ENCODE data around the gene ZDHHC8.

ZDHHC8 gene

DNA sequence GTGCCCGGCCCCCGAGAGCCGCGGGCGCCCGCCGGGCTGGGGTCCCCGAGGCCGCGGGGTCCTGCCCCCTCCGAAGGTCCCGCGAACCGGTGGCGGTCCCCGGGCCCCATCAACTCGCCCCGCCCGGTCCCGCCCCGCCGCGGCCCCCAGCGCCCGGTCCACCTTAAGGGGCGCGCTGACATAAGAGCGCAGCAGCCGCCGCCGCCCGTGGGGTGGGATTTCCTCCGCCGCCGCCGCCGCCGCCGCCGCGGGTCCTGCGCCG is at the start of gene ZDHHC8:
Gene ZDHHC8, plus strand, starts transcription at position 208 of the 262 bp plus-strand sequence. CDS start 144 bp downstream, outside the sequence.
- DNase-seq, result no peak

GRCh38 chr22:20083157-20083890 is 48.3 kb upstream of the ZDHHC8 start:
- DNase-seq, result no peak

DNA sequence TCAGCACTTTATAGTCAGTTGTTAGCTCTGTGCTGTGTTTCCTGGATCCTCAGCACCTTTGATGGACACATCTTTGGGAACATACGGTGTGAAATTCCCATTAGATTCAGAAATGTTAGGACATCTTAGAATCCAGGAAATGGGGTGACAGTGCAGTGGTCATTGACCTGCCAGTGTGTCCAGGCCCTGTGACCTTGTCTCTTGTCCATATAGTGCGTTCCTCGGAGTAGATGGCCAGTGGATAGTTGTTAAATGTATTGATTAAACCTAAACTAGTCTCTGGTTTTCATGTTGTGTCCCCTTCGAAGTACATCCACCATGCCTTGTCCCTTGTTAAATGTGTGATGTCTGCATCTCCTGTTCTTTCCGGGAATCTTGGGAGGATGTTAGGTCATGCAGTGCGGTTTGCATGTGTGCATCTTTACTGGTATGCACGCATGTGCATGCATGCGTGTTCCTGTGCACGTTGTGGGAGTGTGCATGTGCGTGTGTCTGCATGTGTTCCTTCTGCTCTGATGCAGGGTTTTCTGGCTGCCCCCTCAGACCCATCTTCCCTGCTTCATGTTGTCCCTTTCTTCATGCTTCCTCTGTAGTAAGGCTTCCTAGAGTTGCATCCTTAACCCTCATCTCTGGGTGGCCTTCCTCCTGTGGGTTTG is 47.6 kb upstream of the ZDHHC8 start:
- DNase-seq, result no peak

GRCh38 chr22:20084547-20085413 is 46.8 kb upstream of the ZDHHC8 start:
- no peak for DNase-seq

DNA sequence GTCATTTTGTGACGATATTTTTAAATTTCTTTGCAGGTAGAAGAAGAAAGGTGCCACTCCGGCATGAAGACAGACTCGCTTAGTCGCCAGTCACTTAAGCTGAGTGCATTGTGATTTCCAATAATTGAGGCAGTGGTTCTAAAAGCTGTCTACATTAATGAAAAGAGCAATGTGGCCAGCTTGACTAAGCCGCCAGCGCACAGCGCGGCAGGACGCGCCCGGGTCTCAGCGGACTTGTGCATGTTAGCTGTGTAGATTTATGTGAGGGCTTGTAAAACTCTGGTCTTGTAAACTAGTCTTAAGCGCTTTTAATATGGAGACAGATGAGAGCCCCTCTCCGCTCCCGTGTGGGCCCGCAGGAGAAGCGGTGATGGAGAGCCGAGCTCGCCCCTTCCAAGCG is 46.0 kb upstream of the ZDHHC8 start:
- DNase-seq, result no peak

DNA sequence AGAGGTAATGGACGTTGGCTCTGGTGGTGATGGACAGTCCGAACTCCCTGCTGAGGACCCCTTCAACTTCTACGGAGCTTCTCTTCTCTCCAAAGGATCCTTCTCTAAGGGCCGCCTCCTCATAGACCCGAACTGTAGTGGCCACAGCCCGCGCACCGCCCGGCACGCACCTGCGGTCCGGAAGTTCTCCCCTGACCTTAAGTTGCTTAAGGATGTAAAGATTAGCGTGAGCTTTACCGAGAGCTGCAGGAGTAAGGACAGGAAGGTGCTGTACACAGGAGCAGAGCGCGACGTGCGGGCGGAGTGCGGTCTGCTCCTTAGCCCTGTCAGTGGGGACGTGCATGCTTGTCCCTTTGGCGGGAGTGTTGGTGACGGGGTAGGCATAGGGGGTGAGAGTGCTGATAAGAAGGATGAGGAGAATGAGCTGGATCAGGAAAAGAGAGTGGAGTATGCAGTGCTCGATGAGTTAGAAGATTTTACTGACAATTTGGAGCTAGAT is 45.5 kb upstream of the ZDHHC8 start:
- no peak for DNase-seq

DNA sequence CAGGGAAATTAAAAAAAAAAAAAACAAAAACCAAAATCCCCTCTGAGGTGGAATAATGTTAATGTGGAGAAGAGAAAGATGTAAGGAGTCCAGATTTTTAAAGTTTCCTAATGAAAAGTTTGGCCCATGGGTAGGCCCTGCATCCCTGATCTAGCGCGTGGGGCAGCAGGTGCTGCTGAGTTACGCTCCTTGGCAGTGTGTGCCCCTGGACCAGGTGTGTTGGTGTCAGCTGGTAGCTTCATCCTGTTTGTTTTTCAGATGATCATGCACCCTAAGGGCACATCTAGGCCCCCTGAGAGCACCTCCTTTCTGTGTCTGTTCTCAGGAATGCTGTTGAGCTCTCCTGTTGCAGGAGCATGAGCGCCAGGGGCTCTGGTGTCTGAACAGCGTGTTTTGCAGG is 44.8 kb upstream of the ZDHHC8 start:
- DNase-seq, result no peak

DNA sequence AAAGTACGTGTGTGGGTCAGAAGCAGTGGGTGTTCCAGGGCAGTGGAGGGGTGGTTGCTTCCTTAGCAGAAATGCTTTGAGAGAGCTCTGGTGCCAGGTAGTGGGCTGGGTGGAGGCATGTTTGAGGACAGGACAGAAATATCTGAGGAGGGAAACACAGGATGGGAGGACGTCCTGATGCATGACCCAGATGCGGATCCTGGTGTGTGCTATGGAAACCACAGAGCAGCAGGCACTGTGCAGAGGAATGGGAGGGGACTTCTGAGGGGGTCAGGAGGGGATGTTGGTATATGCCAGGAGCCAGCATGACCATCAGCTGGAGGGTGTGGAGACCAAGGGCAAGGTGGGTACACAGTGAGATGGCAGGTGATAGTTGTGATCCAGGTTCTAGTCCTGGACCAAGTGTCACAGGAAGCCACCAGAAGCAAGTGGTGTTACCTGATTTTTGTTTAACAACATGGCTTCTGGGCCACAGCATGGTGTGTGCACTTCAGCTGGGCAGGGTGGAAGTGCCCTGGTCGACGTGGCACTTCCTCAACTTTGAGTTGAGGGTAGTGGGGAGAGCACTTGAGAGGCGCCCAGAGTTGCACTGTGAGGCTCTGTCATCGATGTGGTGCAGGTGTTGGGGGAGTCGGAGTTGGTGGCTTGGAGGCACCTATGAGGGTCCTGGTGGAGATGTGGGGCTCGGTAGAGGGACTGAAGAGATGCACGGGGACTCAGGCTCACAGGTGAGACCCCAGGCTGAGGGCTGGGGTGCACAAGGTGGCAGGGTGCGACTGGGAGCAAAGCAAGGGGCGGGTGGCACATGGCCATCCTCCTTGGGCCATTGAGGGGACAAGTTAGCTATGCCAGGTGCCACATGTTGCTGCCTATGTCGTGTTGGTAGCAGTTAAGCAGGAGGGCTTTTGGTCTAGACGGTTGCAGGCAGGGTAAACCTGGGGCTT is 44.0 kb upstream of the ZDHHC8 start:
- DNase-seq, result no peak

GRCh38 chr22:20088263-20088648 is 43.3 kb upstream of the ZDHHC8 start:
- DNase-seq, result no peak

- no peak for DNase-seq
Measured at GRCh38 chr22:20089226-20089976, 42.2 kb upstream of the ZDHHC8 start.

DNA sequence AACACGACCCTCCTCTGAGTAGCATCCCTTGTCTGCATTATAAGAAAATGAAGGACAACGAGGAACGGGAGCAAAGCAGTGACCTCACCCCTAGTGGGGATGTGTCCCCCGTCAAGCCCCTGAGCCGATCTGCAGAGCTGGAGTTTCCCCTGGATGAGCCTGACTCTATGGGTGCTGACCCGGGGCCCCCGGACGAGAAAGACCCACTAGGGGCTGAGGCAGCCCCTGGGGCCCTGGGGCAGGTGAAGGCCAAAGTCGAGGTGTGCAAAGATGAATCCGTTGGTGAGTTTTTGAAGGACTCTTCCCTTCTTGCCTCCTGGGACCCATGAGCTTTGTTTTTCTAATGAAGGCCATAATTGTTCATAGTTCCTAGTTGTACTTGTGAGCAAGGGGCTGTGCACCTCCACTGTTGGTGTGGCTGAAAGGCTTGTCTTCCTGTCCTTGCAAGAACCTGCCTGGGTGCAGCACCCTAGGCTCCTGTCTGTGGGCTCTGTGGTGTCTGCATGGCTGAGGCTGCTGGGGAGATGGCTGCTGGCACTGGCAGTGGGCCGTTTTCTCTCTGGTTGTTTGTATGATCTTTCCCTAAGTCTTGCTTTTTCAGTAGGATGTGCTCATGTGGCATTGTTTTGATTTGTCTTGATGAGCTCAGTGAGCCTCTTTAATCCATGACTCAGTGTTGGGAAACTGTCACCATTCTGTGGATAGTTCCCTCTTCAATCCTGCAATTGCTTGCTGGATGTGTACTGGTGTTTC is 41.5 kb upstream of the ZDHHC8 start:
- no peak for DNase-seq

DNA sequence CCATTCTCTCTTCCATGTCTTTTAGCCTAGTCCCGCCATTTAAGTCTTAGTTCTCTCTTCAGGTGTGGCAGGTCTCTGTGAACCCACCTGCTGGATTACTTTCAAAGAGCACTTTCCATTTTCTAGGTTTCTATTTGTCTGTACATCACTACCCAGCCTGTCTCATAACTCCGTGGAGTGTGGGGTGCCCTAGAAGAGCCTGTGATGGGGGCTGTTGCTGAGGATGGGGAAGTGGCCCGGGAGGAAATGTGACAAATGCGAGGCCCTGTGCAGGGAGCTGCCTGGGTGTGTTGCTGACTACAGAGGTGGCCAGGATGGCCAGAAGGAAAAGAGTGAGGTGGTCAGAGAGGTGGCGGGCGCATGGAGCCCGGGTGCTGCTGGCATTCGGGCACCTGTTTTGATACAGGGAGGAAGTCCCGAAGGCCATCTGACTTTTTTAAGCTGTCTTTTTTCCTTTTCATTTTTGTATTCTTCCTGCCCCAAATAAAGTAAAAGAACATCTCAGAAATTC is 40.8 kb upstream of the ZDHHC8 start:
- no peak for DNase-seq

- no peak for DNase-seq
Measured at GRCh38 chr22:20091690-20092476, 39.7 kb upstream of the ZDHHC8 start.

DNA sequence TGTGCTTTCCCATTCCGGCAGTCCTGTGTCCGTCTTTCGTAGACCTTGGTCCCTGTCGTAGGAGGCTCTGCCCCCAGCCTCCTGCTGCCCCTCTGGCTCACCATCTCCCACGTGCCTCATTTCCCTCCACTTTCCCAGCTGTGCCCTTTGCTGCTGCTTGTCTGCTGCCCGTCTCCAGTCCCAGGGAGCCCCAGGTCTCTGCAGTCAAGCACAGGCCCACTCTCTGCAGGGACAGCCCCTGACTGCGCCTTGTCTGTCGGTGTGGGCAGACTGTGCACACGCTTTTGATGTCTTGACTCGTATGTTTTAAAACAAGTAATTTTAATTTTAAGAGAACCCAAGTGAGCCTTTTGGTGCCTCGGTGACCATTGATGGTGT is 39.1 kb upstream of the ZDHHC8 start:
- no peak for DNase-seq

DNA sequence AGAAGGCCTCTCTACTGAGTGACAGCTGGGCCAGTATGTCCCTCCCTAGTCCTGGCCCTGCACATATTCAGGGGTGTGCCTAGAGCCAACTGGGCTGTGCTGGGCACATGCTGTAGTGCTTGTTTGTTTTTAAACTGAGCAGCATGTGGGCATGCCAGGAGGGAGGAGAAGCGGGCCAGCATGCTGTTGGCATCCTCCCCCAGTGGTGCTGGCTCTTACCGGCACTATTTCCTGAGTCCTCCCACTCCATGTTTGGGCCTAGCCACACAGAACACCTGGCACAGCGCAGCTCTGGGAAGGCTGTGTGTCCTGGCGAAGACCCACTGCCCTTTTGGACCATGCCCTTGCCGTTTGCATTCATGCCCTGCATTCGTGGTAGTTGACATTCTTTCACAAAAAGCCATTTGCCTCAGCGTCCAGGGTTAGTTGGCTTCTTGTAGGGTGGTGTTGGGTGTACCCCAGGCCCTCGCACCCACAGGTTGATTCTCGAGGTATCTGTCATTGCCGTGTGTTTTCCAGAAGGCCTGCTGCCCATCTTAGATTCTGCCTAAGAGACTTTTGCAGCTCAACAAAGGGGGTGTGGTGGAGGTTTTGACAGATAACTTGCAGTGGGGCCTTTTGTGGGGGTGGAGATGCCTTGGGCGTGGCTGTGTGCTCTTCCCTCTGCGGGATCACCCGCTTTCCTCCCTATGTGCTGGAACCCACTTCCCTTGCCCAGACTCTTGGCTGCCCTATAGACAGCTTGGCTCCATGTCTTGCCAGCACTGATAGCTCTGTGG is 38.0 kb upstream of the ZDHHC8 start:
- DNase-seq, result no peak

DNA sequence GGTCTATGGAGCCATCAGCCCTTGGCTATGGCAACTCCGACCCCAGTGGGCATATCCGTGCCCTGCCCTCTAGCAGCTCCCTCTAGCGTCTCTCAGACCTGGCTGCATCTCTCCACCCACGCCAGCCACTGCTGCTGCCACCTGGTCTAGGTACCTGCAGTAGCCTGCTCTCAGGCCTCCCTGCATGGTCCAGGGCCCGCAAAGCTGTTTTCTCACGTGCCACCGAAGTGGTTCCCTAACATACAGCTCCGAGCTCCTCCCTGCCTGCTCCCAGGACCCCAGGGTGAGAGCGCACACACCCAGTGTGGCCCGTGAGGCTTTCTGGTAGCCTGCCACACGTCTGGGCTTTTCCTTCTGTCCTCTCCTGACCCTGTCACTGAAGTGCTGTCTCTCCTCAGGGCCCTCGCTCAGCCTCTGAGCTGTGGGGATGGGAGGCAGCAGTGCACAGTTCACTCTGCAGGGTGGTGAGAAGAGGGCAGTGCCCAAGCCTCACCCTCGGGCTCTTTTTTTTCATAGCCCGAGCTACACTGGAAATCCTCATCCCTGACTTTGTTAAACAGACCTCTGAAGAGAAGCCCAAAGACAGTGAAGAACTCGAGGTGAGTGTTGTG is 37.3 kb upstream of the ZDHHC8 start:
- DNase-seq, result no peak

- no peak for DNase-seq
Measured at GRCh38 chr22:20095521-20095920, 36.1 kb upstream of the ZDHHC8 start.

DNA sequence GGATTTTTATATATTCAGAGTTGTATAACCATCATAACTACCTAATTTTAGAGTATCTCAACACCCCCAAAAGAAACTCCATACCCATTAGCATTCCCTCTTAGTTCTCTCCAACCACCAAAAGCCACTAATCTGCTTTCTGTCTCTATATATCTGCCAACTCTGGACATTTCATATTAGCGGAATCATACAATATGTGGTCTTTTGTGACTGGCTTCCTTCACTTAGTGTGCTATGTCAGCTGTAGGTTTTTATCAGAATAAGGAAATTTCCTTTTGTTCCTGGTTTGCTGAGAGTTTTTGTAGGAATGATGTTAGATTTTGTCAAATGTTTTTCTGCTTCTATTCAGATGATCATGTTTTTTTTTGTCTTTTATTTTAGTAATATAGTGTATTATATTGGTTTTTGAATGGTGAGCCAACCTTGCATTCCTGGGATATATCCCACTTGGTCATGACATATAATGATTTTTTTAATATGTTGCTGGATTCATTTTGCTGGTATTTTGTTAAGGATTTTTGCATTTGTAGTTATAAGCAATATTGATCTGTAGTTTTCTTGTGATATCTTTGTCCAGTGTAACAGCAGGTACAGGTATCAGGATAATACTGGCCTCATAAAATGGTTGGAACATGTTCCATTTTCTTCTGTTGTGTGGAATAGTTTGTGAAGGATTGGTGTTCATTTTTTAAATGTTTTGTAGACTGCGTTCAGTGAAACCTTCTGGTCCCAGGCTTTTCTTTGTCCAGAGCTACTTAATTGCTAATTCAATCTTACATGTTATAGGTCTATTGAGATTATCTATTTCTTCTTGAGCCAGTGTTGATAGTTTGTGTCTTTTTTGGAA is 34.8 kb upstream of the ZDHHC8 start:
- DNase-seq, result no peak

Measured in DMS153 (cell line).